Ovary (tissue), 3 donors: ENCODE measurements around the gene COL23A1.

Source experiments
- EP300 ChIP-seq: sonication (generic); formaldehyde crosslinking; IDR thresholded peaks from one replicate; pipeline ENCODE4 v1.6.1; 2017; ENCODE audit warnings: antibody characterized with exemption
- TF ChIP-seq, protein P1 (sequence below), 3 donors: fragments of 450-650 bp in 2 of 3; fragments of 200-600 bp in 1 of 3; IDR thresholded peaks; one replicate each; pipeline versions ENCODE4 v1.5.1 to v1.8.0; 2016 to 2022; ENCODE audit warnings: antibody characterized with exemption in 3 of 3, mild to moderate bottlenecking in 1 of 3
- donor health status: DM: no; HTN: no; CAD: no.

DNA sequence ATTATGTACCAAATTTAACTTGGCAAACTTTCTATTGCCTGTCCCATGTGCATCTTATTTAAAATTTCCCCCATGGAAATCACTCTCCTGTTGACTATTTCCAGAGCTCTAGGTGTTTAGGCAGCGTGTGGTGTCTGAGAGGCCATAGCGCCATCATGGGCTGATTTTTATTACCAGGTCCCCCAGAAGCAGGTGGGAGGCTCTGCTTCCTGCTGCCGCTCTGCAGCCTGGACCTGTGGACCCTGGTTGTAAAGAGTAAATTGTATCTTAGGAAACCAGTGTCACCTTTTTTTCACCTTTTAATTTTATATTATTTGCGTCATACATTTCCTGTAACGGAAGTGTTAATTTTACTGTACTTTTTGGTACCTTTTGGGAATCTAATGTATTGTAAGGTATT, 379.5 kb downstream of the COL23A1 start:
- no peak for TF ChIP-seq EP300
- TF ChIP-seq, protein P1, sequence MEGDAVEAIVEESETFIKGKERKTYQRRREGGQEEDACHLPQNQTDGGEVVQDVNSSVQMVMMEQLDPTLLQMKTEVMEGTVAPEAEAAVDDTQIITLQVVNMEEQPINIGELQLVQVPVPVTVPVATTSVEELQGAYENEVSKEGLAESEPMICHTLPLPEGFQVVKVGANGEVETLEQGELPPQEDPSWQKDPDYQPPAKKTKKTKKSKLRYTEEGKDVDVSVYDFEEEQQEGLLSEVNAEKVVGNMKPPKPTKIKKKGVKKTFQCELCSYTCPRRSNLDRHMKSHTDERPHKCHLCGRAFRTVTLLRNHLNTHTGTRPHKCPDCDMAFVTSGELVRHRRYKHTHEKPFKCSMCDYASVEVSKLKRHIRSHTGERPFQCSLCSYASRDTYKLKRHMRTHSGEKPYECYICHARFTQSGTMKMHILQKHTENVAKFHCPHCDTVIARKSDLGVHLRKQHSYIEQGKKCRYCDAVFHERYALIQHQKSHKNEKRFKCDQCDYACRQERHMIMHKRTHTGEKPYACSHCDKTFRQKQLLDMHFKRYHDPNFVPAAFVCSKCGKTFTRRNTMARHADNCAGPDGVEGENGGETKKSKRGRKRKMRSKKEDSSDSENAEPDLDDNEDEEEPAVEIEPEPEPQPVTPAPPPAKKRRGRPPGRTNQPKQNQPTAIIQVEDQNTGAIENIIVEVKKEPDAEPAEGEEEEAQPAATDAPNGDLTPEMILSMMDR (IDR thresholded peaks at IDR 0.05), result no peak
